ENCODE data around the gene BMPR1B. TPM values are rescaled to one million over a fixed set of nuclear protein-coding genes. Genes with fewer than 3 reads are reported as not detected.
A peak's percentile ranks its signal among the peaks of the same experiment; 100 is the strongest.

The BMPR1B gene
- total and polyA plus RNA-seq, 2 of the 4 experiments (the other 2 are of a cell fraction), result 0.24 to 0.90 TPM

DNA sequence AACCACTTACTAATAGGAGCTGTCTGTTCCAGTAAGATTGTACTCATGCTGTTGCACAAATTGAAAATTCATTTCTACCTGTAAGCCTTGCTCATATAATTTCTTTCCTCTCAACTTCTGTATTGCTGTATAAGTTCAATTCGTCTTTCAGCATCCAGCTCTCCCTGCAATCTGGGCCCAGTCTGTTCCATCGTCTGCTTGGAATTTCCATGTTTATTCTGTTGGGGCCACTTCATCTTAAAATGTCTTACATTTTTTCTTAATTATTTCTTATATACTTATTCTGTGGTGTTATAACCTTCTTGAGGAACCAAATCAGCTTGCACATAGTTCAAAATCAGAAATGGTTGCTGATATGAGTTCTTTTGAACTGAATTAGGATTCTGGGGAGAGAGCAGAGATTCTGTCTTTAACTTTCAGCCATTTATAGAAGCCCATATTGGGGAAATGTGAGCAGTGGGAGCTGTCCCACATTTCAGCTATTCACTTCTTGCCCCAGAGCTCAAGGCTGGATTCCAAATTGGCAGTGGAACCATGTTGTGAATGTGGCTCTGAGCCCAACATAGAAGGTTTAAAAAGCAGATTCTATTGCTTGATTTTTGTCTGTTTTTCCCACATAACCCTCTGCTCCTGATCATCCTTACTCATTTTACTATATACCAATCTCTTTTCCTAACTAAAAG is 291.9 kb downstream of the BMPR1B start:
- no peak for TF ChIP-seq BHLHE40 (IDR thresholded peaks at IDR 0.05; ENCODE audit: low read depth, low read length)
- no peak for TF ChIP-seq MAZ (IDR thresholded peaks at IDR 0.05; ENCODE audit: borderline replicate concordance, low read depth, low read length)
- no peak for TF ChIP-seq SMC3 (IDR thresholded peaks at IDR 0.05; ENCODE audit: low read depth, low read length)
- TF ChIP-seq POLR2A (IDR thresholded peaks at IDR 0.05; ENCODE audit: low read depth, low read length), result no peak
- no peak for TF ChIP-seq USF2 (IDR thresholded peaks at IDR 0.05; ENCODE audit: low read depth, low read length)
- TF ChIP-seq FOS (IDR thresholded peaks at IDR 0.05; ENCODE audit: low read depth, low read length), result no peak
- TF ChIP-seq MAFK (IDR thresholded peaks at IDR 0.05; ENCODE audit: low read depth, low read length), result no peak
- TF ChIP-seq RCOR1 (IDR thresholded peaks at IDR 0.05; ENCODE audit: insufficient replicate concordance, low read length), result no peak
- no peak for TF ChIP-seq CTCF (conservative IDR thresholded peaks at IDR 0.05; ENCODE audit: low read depth, low read length)
- TF ChIP-seq RFX5 (IDR thresholded peaks at IDR 0.05; ENCODE audit: low read depth, low read length), result no peak
- TF ChIP-seq RAD21 (IDR thresholded peaks at IDR 0.05; ENCODE audit: low read length), result no peak
- TF ChIP-seq CEBPB (IDR thresholded peaks at IDR 0.05; ENCODE audit: low read depth, low read length), result no peak
- TF ChIP-seq NFE2L2 (IDR thresholded peaks at IDR 0.05; ENCODE audit: low read depth, low read length), result no peak
- no peak for TF ChIP-seq MXI1 (IDR thresholded peaks at IDR 0.05; ENCODE audit: borderline replicate concordance, low read depth, low read length)
- TF ChIP-seq, protein P1, sequence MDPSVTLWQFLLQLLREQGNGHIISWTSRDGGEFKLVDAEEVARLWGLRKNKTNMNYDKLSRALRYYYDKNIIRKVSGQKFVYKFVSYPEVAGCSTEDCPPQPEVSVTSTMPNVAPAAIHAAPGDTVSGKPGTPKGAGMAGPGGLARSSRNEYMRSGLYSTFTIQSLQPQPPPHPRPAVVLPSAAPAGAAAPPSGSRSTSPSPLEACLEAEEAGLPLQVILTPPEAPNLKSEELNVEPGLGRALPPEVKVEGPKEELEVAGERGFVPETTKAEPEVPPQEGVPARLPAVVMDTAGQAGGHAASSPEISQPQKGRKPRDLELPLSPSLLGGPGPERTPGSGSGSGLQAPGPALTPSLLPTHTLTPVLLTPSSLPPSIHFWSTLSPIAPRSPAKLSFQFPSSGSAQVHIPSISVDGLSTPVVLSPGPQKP (IDR thresholded peaks at IDR 0.05; ENCODE audit: borderline replicate concordance, low read depth, low read length), result no peak
- TF ChIP-seq CHD1 (IDR thresholded peaks at IDR 0.05; ENCODE audit: low read depth, low read length), result no peak
- H3K4me2 ChIP-seq (ENCODE audit: low read depth, low read length), result no peak overlapping the region
- H3K27me3 ChIP-seq (ENCODE audit: control insufficient read depth, insufficient read depth, low read length), result no peaks in the 10 kb centered on the region
- no peak overlapping the region for H4K5ac ChIP-seq (ENCODE audit: low read depth, low read length)
- no peaks in the 10 kb centered on the region for H3K9me3 ChIP-seq (ENCODE audit: control insufficient read depth, insufficient read depth, low read length)
- no peak overlapping the region for H2BK120ac ChIP-seq (ENCODE audit: low read depth, low read length)
- no peak overlapping the region for H2BK5ac ChIP-seq (ENCODE audit: low read depth, low read length, poor library complexity, severe bottlenecking)
- POLR2A ChIA-PET (ENCODE audit: unreplicated experiment), result interaction anchor here (1.1 kb wide), 1 partner anchor 28 kb away, joined by 3 read pairs; no protein-coding TSS in a partner anchor
- intact Hi-C loops (cut with micrococcal nuclease) (no loop called here), in situ Hi-C loops (cut with MboI; ENCODE audit: low sequenced_read_pairs) (no loop called here), dilution Hi-C loops (cut with HindIII; ENCODE audit: low sequenced_read_pairs, unreplicated experiment) (no loop called here)
- no peak overlapping the region for H2BK20ac ChIP-seq (ENCODE audit: low read depth, low read length)
- no peak overlapping the region for H3K14ac ChIP-seq (replicated peaks; ENCODE audit: low read depth, low read length)
- H3K4me1 ChIP-seq (ENCODE audit: control insufficient read depth, insufficient read depth, low read length), result no peaks in the 10 kb centered on the region
- no peak overlapping the region for H3K4me3 ChIP-seq (ENCODE audit: insufficient read depth, low read depth, low read length)
- no peaks in the 10 kb centered on the region for H3K36me3 ChIP-seq (ENCODE audit: control insufficient read depth, insufficient read depth, low read length)
- no peak overlapping the region for H3K4ac ChIP-seq (ENCODE audit: low read depth, low read length)
- H3K23ac ChIP-seq (ENCODE audit: low read depth, low read length), result no peak overlapping the region
- H2BK15ac ChIP-seq (ENCODE audit: low read depth, low read length), result no peak overlapping the region
- no peaks in the 10 kb centered on the region for H4K20me1 ChIP-seq (ENCODE audit: insufficient read depth, low read length)
- no peak overlapping the region for H3K27ac ChIP-seq (ENCODE audit: insufficient read depth, low read length)
- no peak overlapping the region for H2AFZ ChIP-seq (replicated peaks; ENCODE audit: low read length, poor library complexity)
- no peak overlapping the region for H2AK9ac ChIP-seq (replicated peaks; ENCODE audit: low read depth, low read length, poor library complexity)
- H3K56ac ChIP-seq (ENCODE audit: extremely low read depth, insufficient read depth, low read length), result no peak overlapping the region
- no peaks in the 10 kb centered on the region for H3K9me1 ChIP-seq (ENCODE audit: insufficient read depth, low read length)
- ATAC-seq (ENCODE audit: low read depth), result peak; percentile 49; the same call in 1 of the 2 replicates
- H3K79me1 ChIP-seq (ENCODE audit: low read depth in 1 of 2, low read length in 2 of 2), result no peaks in the 10 kb centered on the region
- no peak overlapping the region for H3K18ac ChIP-seq (ENCODE audit: low read depth, low read length)
- H2AK5ac ChIP-seq (ENCODE audit: low read depth, low read length), result no peak overlapping the region
- CTCF ChIA-PET, result interaction anchor here (0.5 to 0.6 kb wide), 3 partner anchors 42 to 293 kb away, joined by 3 to 4 read pairs (median 3); no protein-coding TSS in a partner anchor
- no peak overlapping the region for H4K91ac ChIP-seq (ENCODE audit: insufficient read depth, low read depth, low read length)
- DNase-seq, result peak; percentile 10
- H3K9ac ChIP-seq (ENCODE audit: low read depth, low read length), result no peak overlapping the region
- no CpG with 5 or more reads among the region's 2 CpGs for WGBS, 2 experiments (ENCODE audit: extremely low coverage in 2 of 2, insufficient read length in 1 of 2)
- BruUV-seq (replicated peaks), result no TSS peak
- no peak overlapping the region for H4K8ac ChIP-seq (ENCODE audit: low read depth in 2 of 2, low read length in 2 of 2)

Data from IMR-90 (cell line).